WTC11 (cell line): ENCODE results near the gene TXNDC2.

ENCODE experiments used
- ATF2 ChIP-seq: sonication (generic); formaldehyde crosslinking; IDR thresholded peaks from 2 replicates; pipeline ENCODE4 v1.8.1; 2022; ENCODE audit warnings: low read depth, missing genetic modification reagents, borderline replicate concordance
- CBFB ChIP-seq: sonication (generic); formaldehyde crosslinking; IDR thresholded peaks from 2 replicates; pipeline ENCODE4 v1.8.1; 2022; ENCODE audit warnings: mild to moderate bottlenecking, low read depth, missing genetic modification reagents
- GTF2I ChIP-seq: fragments of 250-450 bp; sonication (Bioruptor Pico); conservative IDR thresholded peaks from 2 replicates; pipeline ENCODE4 v1.4.0; 2021; ENCODE audit warnings: mild to moderate bottlenecking
- JUN ChIP-seq: sonication (generic); formaldehyde crosslinking; IDR thresholded peaks from 2 replicates; pipeline ENCODE4 v1.8.0; 2023; ENCODE audit warnings: mild to moderate bottlenecking, missing genetic modification reagents
- NFYB ChIP-seq: sonication (generic); formaldehyde crosslinking; conservative IDR thresholded peaks from 2 replicates; pipeline ENCODE4 v1.8.0; 2022; ENCODE audit warnings: low read depth, missing genetic modification reagents
- NR1H2 ChIP-seq: sonication (generic); formaldehyde crosslinking; IDR thresholded peaks from 2 replicates; pipeline ENCODE4 v1.9.0; 2021; ENCODE audit warnings: mild to moderate bottlenecking, moderate library complexity, missing genetic modification reagents
- NR2C2 ChIP-seq: sonication (generic); formaldehyde crosslinking; IDR thresholded peaks from 2 replicates; pipeline ENCODE4 v1.8.0; 2022; ENCODE audit warnings: mild to moderate bottlenecking, missing genetic modification reagents
- TF ChIP-seq, protein P1 (sequence below): fragments of 200-600 bp; IDR thresholded peaks from 2 replicates; pipeline ENCODE4 v1.8.0; 2022; ENCODE audit warnings: antibody characterized with exemption
- TF ChIP-seq, protein P2 (sequence below): fragments of 250-450 bp; sonication (Bioruptor Pico); IDR thresholded peaks from 2 replicates; pipeline ENCODE4 v1.9.0; 2021; ENCODE audit warnings: mild to moderate bottlenecking, borderline replicate concordance

DNA sequence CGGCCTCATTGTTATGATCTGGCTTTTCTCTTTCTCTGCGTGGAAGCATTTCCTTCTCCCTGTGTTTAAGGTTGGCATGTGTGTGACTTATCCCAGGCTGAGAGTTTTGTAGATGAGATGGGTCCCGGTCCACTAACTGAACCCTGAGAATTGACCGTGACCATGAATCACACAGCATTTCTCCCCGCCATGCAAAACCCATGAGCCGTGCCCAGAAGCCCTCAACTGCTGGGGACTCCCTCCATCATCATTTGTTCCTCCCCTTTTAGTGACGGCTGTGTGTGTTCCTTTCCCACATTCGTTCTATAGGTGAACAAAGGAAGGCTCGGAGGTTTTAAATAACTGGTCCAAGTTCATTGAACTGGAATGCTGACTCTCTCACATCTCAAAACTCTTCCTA lies 30.1 kb upstream of the TXNDC2 start:
- TF ChIP-seq CBFB (CRISPR knock-in tag) (no peak), NFYB (CRISPR knock-in tag) (no peak), NR1H2 (CRISPR knock-in tag) (no peak), ATF2 (CRISPR knock-in tag) (no peak), GTF2I (CRISPR knock-in tag) (no peak), NR2C2 (CRISPR knock-in tag) (no peak), JUN (CRISPR knock-in tag) (no peak)
- TF ChIP-seq, protein P1, sequence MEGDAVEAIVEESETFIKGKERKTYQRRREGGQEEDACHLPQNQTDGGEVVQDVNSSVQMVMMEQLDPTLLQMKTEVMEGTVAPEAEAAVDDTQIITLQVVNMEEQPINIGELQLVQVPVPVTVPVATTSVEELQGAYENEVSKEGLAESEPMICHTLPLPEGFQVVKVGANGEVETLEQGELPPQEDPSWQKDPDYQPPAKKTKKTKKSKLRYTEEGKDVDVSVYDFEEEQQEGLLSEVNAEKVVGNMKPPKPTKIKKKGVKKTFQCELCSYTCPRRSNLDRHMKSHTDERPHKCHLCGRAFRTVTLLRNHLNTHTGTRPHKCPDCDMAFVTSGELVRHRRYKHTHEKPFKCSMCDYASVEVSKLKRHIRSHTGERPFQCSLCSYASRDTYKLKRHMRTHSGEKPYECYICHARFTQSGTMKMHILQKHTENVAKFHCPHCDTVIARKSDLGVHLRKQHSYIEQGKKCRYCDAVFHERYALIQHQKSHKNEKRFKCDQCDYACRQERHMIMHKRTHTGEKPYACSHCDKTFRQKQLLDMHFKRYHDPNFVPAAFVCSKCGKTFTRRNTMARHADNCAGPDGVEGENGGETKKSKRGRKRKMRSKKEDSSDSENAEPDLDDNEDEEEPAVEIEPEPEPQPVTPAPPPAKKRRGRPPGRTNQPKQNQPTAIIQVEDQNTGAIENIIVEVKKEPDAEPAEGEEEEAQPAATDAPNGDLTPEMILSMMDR: no peak
- TF ChIP-seq, protein P2, sequence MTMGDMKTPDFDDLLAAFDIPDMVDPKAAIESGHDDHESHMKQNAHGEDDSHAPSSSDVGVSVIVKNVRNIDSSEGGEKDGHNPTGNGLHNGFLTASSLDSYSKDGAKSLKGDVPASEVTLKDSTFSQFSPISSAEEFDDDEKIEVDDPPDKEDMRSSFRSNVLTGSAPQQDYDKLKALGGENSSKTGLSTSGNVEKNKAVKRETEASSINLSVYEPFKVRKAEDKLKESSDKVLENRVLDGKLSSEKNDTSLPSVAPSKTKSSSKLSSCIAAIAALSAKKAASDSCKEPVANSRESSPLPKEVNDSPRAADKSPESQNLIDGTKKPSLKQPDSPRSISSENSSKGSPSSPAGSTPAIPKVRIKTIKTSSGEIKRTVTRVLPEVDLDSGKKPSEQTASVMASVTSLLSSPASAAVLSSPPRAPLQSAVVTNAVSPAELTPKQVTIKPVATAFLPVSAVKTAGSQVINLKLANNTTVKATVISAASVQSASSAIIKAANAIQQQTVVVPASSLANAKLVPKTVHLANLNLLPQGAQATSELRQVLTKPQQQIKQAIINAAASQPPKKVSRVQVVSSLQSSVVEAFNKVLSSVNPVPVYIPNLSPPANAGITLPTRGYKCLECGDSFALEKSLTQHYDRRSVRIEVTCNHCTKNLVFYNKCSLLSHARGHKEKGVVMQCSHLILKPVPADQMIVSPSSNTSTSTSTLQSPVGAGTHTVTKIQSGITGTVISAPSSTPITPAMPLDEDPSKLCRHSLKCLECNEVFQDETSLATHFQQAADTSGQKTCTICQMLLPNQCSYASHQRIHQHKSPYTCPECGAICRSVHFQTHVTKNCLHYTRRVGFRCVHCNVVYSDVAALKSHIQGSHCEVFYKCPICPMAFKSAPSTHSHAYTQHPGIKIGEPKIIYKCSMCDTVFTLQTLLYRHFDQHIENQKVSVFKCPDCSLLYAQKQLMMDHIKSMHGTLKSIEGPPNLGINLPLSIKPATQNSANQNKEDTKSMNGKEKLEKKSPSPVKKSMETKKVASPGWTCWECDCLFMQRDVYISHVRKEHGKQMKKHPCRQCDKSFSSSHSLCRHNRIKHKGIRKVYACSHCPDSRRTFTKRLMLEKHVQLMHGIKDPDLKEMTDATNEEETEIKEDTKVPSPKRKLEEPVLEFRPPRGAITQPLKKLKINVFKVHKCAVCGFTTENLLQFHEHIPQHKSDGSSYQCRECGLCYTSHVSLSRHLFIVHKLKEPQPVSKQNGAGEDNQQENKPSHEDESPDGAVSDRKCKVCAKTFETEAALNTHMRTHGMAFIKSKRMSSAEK: no peak
